OCI-M2 (cell line): Measurements from ENCODE around the gene AMN.

Source experiments
- DNase-seq: peaks from one replicate; lab custom pipeline; 2025; ENCODE audit not compliant: unreplicated experiment; lab: John Stamatoyannopoulos, UW

The AMN gene

DNA sequence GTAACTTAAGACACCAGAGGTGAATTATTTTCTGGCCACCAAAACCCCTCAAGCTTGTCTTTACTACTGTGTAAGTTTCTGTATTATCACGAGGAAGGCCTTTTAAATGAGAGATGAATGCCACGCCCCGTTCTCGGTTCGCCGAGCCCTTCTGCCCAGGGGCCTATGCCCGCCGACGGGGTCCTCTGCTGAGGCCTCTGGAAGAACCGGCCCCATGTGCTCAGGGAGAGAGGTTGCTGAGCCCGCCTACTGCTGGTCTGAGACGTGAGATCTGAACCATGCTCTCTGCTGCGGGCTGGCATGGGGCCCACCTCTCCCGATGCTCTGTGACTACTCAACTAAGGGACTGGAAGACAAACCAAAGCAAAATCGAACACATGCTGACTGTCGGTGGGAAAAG lies 21.0 kb downstream of the AMN start:
- DNase-seq, result no peak

DNA sequence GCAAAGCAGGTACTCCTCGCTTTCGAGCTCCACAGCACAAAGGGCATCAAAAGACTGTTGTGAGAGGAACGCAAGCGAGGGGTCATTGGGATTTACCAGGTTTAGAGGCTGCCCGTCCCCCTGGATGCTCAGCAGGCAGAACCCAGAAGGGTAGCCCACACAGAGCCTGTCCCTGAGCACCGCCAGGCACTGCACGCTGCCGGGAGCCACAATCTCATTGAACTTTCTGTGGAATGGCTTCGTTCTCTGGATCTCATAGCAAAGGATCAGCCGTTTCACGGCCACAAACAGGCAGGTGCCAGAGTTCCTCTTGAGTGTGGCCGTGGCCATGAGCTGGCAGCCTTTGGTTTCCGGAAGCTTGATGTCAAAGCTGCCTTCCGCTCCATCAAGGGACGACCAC lies 21.5 kb downstream of the AMN start:
- no peak for DNase-seq

DNA sequence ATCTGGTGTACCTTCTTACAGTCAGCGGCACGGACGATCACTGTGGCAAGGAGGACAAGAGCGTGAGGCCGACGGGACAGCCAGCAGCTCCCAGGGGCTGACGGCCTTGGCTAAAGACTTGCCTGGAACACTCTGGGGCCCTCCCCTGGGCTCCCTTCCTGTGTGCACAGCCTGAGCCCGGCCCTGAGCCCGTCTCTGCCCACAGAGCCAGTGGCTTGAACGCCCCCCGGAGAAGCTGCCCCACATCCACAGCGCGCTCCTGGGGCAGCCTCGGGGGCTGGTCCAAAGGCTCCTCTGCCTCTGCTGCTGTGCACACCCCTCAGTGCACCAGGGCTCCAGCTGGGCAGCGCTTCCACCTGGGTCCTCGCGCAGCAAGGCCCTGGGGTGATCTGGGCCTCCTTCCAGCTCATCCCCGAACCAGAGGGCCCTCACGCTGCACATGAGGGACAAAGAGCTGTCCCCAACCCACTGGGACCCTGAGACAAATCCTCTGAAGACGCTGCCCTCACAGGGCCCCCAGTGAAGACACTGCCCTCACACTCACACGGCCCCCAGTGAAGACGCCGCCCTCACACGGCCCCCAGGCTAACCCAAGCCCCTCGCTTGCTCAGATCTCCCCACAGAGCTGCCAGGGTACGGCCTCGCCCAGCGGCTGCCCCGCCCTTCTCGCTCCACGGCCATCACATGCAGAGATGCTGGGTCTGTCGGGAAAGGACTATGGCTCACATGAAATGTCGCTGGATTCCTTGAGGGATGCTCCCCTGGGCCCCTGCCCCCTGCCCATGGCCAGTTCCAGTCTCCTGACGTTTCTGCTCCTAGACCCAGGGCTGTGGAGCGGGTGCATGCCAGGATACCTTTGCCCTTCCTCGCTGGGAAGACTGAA lies 22.2 kb downstream of the AMN start:
- DNase-seq, result no peak

DNA sequence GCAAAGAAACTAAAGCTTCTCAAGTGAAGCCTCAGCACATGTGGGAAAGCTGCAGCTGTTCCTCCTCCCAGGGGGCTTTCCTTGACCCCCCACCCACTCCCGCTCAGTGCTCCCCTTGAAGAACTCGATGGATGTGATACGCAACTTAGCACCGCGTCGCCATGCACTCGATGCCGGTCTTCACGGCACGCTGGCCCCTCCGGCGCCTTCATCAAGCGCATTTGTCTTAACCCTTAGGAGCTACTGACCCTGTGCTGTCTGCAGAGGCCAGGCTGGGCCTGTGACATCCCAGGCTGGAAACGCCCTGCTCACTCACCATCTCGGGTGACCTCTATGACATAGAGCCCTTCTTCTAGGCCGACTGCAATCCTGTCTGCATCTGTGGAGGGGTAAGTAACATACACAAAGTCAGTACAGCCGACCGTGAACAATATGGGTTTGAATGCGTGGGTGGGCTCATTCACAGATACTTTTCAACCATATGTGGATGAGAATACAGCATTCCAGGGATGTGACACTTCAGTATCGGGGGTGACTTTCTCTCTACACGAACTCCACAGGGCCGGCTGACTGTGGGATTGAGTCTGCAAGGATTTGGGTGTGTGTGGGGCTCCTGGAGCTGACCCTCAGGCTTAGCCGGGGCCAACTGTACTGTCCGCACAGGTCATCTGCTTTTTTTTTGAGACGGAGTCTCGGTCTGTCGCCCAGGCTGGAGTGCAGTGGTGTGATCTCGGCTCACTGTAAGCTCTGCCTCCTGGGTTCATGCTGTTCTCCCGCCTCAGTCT lies 23.1 kb downstream of the AMN start:
- no peak for DNase-seq

DNA sequence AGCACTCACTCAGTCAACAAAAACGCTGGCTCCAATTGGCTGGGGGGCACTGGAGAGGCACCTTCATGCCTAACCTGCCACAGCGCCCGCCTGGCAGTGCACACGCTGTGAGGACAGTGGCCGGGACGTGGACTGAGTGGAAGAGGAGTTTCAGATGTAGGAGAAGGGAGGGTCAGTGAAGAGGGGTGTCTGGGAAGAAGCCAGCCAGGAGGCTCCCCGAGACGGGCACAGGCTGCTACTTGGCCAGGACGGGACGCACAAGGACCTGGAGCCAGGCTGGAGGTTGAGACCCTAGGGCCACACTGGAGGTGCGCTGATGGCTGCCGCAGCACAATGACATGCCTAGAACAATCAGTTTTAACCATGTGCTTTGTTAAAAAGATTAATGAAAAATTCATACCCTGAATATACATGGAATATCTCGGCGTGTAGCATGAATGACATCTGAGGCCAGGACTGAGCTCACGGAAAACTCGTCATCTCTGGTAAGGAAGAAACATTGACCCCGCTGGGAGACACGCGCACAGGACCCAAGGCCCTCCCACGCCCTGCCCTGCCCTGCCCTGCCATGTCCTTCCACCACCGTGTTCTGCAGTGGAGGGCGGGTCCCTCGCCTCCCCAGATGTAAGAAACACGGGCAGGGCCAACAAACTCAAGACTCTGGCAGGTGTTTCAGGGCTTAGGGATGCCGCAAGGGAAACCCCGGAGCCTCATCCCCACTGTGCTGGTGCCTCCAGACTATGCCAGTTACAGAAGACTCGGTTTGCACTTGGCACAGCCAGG lies 25.0 kb downstream of the AMN start:
- DNase-seq, result no peak

DNA sequence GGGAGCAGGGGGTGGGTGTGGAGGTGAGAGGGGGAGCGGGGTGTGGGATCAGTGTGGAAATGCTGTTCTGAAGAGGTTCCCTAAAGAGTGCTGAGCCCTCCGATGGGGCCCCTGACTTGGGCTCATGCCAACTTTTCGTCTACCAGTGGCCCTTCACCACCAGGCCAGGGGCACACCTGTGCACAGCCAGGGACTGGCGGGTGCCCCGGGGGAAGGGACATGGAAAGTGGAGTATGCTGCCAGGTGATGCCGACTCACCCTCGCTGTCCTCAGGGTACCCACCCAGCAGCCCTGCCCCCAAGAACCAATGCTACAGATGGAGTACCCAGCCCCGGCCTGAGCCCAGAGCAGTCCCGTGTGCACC lies 26.2 kb downstream of the AMN start:
- DNase-seq, result no peak

DNA sequence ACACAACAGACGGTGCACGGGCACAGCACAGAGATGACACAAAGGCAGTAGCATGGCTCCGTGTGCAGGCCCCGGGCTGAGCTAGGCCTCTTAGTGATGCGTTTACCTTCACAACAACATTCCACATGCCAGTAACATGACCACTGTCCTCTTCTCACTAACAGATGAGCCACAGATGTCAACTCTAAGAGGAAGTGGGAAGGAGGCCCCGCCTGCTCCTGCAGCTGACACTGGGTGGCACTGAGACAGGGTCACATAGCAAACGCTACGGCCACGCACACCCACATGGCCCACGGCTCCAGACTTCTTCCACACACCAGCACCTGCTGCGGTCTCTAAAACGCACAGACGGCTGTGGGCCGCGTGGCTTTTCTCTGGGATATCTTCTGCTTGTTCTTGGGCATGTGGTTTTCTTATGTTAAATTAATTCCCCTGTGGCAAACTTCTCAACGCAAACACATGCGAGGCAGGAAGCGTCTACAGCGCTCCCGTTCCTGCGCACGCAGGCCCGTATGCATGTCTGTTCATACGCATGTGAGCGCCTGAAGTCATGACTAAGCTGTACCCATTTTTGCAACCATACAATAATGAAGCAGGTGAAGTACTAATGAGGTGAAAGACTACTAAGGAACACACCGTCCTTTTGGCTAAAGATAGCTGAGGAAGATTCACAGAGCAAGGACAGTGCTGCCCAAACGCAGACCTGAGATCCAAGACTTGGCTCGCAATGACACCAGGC lies 26.8 kb downstream of the AMN start:
- DNase-seq, result no peak

DNA sequence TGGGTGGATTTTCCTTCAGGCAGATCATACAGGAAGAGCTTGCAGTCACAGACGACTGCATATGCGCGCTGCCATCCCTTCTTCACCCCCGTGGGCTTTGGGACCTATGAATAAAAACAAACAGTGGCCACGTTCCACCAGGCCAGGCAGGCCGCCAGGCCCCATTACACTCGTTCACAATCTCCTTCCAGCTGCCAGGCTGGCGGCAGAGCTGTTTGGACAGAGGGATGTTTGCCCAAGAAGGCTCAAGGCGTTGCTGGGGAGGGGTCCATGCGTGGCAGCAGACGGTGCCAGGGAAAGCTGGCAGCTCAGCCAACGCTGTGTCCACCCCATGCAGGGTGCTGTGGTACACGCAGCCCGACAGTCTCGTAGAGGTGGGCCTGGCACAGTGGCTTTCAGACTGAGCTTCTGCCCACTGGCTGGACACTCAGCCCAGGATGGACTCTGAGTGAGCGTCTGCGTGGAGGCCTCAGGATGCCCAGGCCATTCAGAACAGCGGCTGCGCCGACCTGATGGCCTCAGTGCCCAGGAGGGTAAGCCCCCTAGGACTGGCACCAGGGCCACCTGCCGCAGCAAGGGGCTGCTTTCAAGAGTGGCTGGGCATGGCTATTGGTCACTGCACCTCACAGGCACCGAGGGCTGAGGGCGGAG lies 27.5 kb downstream of the AMN start:
- DNase-seq, result no peak

DNA sequence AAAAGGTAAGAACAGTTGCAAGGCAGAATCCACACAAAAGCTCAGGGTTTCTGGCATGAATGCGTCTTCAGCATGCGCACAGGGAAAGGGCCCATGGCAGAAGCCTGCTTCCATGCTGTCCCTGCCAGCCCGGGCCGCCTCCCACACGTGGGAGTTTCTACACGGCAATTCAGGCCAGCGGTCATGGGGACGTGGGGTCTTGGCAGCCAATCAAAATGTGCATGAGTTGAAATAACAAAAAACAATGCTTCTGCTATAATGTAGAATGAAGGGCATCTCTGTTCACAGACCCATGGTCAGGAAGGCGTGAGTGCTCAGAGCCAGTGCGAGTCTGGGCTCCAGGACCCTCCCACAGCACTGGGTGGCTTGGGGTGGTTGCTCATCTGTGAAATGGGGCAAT lies 28.6 kb downstream of the AMN start:
- DNase-seq, result no peak

DNA sequence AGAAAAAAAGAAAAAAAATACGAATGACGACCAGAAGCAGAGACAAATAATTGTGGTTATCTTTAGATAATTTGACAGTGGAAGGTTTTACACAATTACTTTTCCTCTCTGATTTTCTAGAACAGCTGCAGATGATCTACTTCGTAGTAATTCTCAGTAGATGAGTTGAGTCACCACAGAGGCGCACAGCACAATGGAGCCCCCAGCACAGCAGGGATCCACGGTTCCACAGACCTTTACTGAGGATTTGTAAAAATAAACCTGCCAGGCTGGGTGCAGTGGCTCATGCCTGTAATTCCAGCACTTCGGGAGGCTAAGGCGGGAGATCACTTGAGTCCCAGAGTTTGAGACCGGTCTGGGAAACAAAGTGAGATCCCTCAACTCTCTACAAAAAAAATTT lies 29.3 kb downstream of the AMN start:
- DNase-seq, result no peak

DNA sequence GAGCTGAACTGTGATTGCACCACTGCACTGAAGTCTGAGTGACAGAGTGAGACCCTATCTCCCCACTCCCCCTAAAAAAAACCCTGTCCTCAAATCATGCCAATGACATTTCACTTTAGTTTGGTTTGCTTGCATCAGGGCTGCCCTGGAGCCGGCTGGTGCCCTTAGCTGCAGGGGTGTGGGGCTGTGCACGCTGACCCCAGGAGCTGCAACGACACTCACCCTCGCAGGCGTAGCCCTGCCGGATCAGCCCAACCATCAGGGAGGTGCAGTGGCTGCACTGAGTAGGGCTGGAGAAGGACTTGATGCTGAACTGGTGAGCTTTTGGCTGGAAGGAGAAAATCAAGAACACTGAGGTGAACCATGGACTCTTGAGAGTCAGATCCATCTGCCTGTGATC lies 29.8 kb downstream of the AMN start:
- no peak for DNase-seq

DNA sequence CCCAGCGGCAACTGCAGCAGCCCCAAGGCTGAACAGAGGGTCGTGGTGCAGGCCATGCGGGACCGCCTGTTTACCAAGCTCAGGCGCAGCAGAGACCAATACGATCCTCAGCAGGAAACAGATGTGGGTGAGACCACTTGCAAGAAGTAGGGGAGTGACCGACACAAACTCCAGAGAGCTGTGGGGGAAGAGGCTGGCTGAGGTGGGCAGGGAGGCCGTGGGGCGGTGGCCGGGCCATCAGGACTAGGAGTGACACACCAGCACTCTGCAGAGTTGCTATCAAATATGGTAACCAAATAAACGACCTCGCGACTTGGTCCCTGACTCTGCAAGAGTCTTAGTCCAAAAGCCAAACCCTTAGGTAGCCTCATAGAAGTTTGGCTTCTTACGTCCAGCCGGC lies 30.6 kb downstream of the AMN start:
- DNase-seq, result no peak

DNA sequence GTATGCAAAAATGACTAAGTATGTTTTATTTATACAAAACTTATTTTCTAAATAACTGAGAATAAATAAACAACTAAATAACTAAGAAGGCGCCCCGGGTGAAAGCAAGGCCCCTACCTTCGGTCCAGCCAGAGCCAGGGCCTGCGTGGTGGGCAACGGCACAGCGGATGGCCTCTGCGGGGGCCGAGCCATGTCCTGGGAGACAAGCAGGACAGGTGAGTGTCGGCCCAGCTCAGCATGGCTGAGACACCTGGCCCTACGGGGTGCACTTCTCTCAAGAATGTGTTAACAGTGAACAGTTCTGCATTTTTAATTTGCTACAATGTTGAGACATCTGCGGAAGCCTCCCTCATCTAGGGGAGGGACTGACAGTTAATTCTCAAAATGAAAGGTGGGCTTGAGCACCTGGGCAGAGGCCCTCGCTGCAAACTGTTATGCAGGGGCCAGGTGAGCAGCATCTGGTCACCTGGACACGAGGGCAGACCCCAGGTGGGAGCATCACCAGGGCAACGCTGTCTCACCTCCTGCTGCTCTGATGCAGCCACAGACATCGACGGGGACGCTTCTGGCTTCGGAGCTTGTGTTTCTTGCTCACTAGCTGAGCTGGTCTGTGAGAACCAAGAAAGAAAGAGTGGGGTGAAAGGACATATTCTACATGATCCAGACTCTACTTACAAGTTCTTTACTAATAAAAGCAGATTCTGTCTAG lies 31.8 kb downstream of the AMN start:
- DNase-seq, result no peak

DNA sequence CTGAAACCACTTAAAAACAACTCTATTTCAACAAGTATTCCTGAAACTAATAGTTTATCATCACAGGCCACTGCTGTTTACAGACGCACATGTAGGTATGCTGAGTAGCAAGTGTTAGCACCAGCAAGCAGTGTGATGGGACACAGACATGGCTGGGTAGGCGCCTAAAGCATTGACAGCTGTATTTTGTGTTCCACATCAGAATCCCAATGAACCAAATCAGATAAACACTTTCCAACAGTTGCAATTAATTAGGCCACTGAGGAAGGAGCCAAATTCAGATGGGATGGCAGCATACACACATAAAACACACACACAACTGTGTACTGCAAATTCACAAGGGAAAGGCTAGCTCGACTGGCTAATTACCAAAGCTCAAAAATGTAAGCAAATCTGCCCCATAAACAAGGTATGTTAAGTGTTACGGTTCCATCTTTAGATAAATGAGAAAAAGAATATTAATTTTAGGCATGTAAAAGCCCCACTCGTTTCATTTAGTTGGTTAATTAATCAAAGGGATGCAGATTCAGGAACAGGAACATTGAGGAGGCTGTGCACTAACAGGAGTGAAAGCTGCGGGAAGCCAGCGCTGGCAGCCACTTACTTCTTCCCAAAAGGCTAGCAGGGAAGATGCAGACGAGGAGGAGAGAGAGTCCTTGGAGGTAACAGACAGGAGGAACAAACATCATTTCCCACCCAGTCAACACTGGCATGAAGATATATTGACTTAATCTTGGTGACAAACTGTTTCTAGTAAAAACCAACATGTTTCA lies 33.4 kb downstream of the AMN start:
- DNase-seq, result no peak

DNA sequence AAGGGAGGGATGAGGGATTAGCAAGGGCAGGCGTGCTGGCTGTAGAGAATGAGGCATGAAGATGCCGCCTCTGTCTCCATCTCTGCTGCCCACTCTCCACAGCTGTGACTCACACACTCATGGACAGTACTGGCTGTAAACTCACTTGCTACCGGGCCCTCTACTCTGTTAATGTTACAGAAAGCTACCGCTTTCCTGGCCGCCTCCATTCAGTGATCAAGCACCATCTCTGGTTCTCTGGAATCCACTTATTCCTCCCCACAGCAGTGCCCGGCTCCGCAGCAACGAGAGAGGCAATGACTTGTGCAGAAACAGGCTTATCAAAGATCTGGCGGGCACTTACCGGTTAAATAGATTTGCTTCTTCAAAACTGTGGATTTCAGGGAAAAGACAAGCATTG lies 34.8 kb downstream of the AMN start:
- no peak for DNase-seq

DNA sequence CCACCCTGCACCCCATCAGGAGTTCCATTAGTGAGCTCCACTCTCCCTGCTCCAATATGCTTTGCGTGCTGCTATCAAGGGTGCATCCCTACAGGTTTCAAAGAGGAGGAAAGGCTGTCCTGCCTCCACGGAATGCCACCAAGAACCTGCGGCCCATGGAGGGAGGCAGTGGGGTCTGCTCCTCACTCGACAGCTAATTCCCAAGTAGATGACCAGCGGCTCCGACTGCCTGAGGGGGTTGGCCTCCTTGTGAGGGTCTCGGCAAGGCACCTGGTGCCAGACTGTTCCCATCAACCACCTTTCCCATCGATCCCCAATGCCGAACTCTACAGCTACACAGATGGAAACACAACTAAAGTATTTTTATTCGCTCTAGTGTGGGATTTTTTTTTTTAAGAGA lies 36.0 kb downstream of the AMN start:
- no peak for DNase-seq

DNA sequence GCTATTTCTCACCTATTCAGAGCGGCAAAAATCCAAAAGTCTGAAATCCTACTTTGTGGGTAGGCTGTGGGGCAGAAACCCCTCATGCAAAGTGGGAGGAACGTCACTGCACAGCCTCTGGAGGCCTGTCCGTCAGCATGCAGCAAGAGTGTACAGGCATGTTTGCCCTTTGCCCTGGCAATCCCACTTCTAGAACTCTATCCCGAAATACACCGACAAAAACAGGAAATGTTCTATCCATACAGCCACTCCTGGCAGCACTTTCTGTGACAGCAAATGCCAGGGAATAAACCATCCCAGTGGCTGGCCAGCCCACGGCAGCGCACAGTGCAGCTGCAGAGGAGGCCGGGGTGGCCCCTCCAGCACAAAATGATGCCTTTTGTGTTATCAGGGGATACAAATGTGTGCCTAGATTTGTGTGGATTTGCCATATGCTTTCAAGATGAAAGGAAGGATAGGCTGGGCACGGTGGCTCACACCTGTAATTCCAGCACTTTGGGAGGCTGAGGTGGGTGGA lies 39.7 kb downstream of the AMN start:
- no peak for DNase-seq

DNA sequence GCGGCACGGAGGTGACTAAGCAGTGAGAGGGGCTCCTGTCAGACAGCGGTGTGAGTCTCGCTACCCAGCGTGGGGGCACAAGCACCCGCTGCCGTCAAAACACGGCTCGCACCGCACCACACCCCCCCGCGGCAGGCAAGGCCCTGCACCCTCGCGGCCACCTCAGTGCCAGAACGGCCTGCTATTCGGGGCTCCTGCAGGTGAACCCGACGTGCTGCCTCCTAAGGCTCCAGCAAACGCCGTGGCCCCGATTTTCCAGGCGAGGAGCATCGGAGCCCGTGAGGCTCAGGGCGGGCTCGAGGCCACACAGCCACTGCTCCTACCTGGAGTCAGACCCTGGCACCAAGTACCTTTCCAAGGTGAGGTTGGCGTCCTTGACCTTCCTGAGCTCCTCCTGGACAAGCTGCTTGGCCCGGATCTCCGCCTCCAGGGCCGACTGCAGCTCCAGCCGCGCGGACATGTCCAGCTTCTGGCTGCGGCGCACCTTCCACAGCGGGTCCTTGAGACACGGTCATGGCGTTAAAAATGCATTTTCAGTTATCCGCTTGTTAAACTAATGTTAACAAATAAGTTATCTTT lies 41.8 kb downstream of the AMN start:
- no peak for DNase-seq

DNA sequence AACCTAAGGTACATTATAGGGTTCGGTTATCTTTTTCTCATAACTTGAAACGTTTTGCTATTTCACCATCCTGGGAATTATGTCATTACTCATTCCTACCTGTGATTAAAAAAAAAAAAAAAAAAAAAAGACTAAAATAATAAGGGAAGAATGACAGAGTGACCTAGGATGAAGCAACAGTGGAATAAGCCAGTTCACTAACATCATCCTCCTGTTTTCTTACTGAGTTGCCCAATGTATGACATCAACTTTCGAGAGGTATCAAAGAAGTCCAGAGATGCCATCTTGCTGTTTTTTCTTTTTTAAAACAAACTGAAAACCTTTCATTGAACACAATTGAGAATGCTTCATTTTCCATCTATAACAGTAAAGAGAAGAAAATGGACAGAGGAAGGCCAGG lies 42.8 kb downstream of the AMN start:
- no peak for DNase-seq
